ENCODE results near the gene RAPSN. TPM values are rescaled to one million over a fixed set of nuclear protein-coding genes. Genes with fewer than 3 reads are reported as not detected.

Gene RAPSN
- total and polyA plus RNA-seq, 2 of the 8 experiments (the other 6 are each of a cell fraction or from before 2014, with no cell fraction given), result 0.06 to 0.34 TPM

DNA sequence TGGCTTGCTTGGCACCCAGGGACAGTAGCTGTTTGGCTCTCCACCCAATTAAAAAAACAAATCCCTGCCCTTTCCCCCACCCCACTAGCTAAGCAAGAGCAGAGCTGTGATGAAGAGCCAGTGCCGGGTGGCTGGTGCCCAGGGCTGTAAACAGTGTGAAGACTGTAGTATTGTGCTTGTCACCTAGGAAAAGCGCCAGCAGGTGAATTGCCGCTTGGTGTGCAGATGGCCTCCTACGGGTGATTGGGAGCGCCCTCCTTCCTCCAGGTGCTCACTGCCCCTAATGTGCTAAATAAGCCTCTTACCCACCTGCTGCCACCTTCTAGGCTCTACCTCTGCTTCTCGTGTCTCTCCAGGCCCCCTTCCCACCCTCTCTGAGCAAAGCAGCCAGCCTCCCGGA, 18.4 kb upstream of the RAPSN start:
- TF ChIP-seq RAD21 (IDR thresholded peaks at IDR 0.05 in 1 of 2, conservative IDR thresholded peaks at IDR 0.05 in 1 of 2; ENCODE audit: low read depth in 2 of 2, low read length in 2 of 2), result no peak
- no peak for TF ChIP-seq NRF1 (IDR thresholded peaks at IDR 0.05; ENCODE audit: low read depth, low read length)
- TF ChIP-seq ASH2L (IDR thresholded peaks at IDR 0.05; ENCODE audit: low read length), result no peak
- no peak for TF ChIP-seq RNF2 (IDR thresholded peaks at IDR 0.05; ENCODE audit: borderline replicate concordance, low read depth, low read length, missing control alignments, poor library complexity, severe bottlenecking)
- TF ChIP-seq CHD1 (IDR thresholded peaks at IDR 0.05; ENCODE audit: low read depth, low read length), result no peak
- TF ChIP-seq ZNF274 (IDR thresholded peaks at IDR 0.05; ENCODE audit: borderline replicate concordance, extremely low read depth, low read length), result no peak
- no peak overlapping the region for H4K91ac ChIP-seq (replicated peaks; ENCODE audit: insufficient read length, low read length)
- peaks cover 0 to 18% of the 10 kb centered on the region in 2 experiments for H4K20me1 ChIP-seq (replicated peaks in 1 of 2; ENCODE audit: control insufficient read depth in 1 of 2, insufficient read depth in 2 of 2, low read length in 2 of 2)
- H3K4me2 ChIP-seq (ENCODE audit: insufficient read depth in 1 of 2, low read depth in 2 of 2, low read length in 2 of 2), result 0 out of 4 replicates have a peak overlapping the region, but pooled peaks of 1 of the 2 experiments have one; percentile 6
- no peak overlapping the region for H3K14ac ChIP-seq (ENCODE audit: insufficient read length)
- H2BK5ac ChIP-seq (ENCODE audit: low read depth, low read length), result no peak overlapping the region; the same call in 1 of the 2 replicates
- H3K27me3 ChIP-seq (replicated peaks in 1 of 4; ENCODE audit: control insufficient read depth in 3 of 4, extremely low read depth in 1 of 4, insufficient read depth in 3 of 4, low read length in 3 of 4), result no peaks in the 10 kb centered on the region
- WGBS, 2 experiments (ENCODE audit: extremely low coverage in 1 of 2, insufficient coverage in 1 of 2, insufficient read length in 1 of 2, insufficient replicate concordance in 2 of 2, low coverage in 1 of 2, low lambda C conversion rate in 2 of 2, missing lambda C conversion rate in 1 of 2), result 89% methylated on average over 7 of the region's 7 CpGs; no CpG with 5 or more reads in 1 of the 2 experiments
- no peak overlapping the region for H2BK20ac ChIP-seq (ENCODE audit: low read length)
- H3K23me2 ChIP-seq (ENCODE audit: low read depth, low read length), result no peaks in the 10 kb centered on the region
- no peak overlapping the region for H3K4ac ChIP-seq (replicated peaks; ENCODE audit: insufficient read length, low read depth, low read length)
- H3K56ac ChIP-seq (replicated peaks; ENCODE audit: insufficient read length, low read depth, low read length), result no peak overlapping the region
- CTCF ChIA-PET (ENCODE audit: partially characterized antibody), result interaction anchor here (0.5 to 1.4 kb wide), 5 partner anchors 28 to 290 kb away, joined by 3 to 6 read pairs (median 4); no protein-coding TSS in a partner anchor
- DNase-seq (ENCODE audit: low read depth in 1 of 2, low spot score in 2 of 2), result no peak
- no peak overlapping the region for H2BK12ac ChIP-seq (ENCODE audit: low read depth, low read length)
- no peak overlapping the region for H4K8ac ChIP-seq (ENCODE audit: extremely low read depth, insufficient read depth, low read length)
- H3K18ac ChIP-seq (ENCODE audit: extremely low read depth, low read length), result no peak overlapping the region
- no peak overlapping the region for H2AFZ ChIP-seq (ENCODE audit: low read length)
- H4K5ac ChIP-seq (ENCODE audit: insufficient read length, low read depth, low read length), result no peak overlapping the region
- H3K79me2 ChIP-seq (ENCODE audit: control insufficient read depth in 1 of 2, insufficient read depth in 2 of 2, low read length in 2 of 2), result peaks cover 0 to 16% of the 10 kb centered on the region in 2 experiments; a peak in 2 of 4 replicates
- H3K36me3 ChIP-seq (ENCODE audit: control insufficient read depth in 2 of 4, insufficient read depth in 4 of 4, low read length in 3 of 4), result peaks cover 10 to 51% (median 24%) of the 10 kb centered on the region in 4 experiments
- no peak overlapping the region for H3K23ac ChIP-seq (ENCODE audit: insufficient read length)
- H3K27ac ChIP-seq (ENCODE audit: low read depth, low read length), result no peak overlapping the region
- FAIRE-seq, result no peak
- no peak overlapping the region for H3K9ac ChIP-seq (replicated peaks in 1 of 4; ENCODE audit: extremely low read depth in 1 of 4, low read depth in 3 of 4, low read length in 3 of 4)
- no peak overlapping the region for H2BK15ac ChIP-seq (ENCODE audit: low read length)
- no peak overlapping the region for H2AK5ac ChIP-seq (ENCODE audit: low read depth, low read length)
- H3K4me3 ChIP-seq (ENCODE audit: extremely low read depth in 1 of 4, insufficient read depth in 2 of 4, low read depth in 3 of 4, low read length in 4 of 4), result no peak overlapping the region
- H3K4me1 ChIP-seq (replicated peaks in 1 of 4; ENCODE audit: control insufficient read depth in 3 of 4, insufficient read depth in 4 of 4, low read length in 3 of 4), result peaks cover 11 to 37% (median 23%) of the 10 kb centered on the region in 4 experiments
- H2BK120ac ChIP-seq (replicated peaks; ENCODE audit: low read depth, low read length), result no peak overlapping the region
- POLR2A ChIA-PET (ENCODE audit: partially characterized antibody), result interaction anchor here (1.0 to 1.2 kb wide), 2 partner anchors 11 to 12 kb away, joined by 3 to 5 read pairs; no protein-coding TSS in a partner anchor
- peaks cover 10% of the 10 kb centered on the region for H3K79me1 ChIP-seq (ENCODE audit: low read depth, low read length)
- no peaks in the 10 kb centered on the region for H3K9me3 ChIP-seq (ENCODE audit: insufficient read depth in 2 of 2, low read depth in 1 of 2, low read length in 1 of 2)
